Subcutaneous adipose tissue (tissue), 4 donors: ENCODE measurements around the gene CD96. TPM values are rescaled to one million over a fixed set of nuclear protein-coding genes. Genes with fewer than 3 reads are reported as not detected.

Experiments used
- total RNA-seq, 4 donors: library from RNA; depleted of rRNA; stranded (reverse); fragments of >200 nt; gene quantifications; one replicate each; pipeline ENCODE4 v1.1.0, GENCODE V29; 2016
- TF ChIP-seq, protein P1 (sequence below): fragments of 450-650 bp; IDR thresholded peaks from one replicate; pipeline ENCODE4 v1.5.1; 2016; ENCODE audit warnings: low read depth, mild to moderate bottlenecking, control low read depth, antibody characterized with exemption, moderate library complexity

The CD96 gene
- total RNA-seq, 4 donors from 2014 or later: 0.88 to 3.7 (median 2.1) TPM

DNA sequence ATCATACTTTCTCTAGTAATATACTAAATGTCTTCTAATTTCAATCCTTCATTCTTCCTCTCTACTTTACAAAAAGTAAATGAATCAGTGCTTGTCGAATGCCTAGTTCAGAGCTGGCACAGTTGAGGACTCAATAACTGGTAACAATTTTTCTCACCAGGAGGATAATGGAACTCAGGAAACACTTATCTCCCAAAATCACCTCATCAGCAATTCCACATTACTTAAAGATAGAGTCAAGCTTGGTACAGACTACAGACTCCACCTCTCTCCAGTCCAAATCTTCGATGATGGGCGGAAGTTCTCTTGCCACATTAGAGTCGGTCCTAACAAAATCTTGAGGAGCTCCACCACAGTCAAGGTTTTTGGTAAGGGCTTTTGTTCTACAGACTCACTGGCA is 36.9 kb downstream of the CD96 start:
- TF ChIP-seq, protein P1, sequence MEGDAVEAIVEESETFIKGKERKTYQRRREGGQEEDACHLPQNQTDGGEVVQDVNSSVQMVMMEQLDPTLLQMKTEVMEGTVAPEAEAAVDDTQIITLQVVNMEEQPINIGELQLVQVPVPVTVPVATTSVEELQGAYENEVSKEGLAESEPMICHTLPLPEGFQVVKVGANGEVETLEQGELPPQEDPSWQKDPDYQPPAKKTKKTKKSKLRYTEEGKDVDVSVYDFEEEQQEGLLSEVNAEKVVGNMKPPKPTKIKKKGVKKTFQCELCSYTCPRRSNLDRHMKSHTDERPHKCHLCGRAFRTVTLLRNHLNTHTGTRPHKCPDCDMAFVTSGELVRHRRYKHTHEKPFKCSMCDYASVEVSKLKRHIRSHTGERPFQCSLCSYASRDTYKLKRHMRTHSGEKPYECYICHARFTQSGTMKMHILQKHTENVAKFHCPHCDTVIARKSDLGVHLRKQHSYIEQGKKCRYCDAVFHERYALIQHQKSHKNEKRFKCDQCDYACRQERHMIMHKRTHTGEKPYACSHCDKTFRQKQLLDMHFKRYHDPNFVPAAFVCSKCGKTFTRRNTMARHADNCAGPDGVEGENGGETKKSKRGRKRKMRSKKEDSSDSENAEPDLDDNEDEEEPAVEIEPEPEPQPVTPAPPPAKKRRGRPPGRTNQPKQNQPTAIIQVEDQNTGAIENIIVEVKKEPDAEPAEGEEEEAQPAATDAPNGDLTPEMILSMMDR: no peak

DNA sequence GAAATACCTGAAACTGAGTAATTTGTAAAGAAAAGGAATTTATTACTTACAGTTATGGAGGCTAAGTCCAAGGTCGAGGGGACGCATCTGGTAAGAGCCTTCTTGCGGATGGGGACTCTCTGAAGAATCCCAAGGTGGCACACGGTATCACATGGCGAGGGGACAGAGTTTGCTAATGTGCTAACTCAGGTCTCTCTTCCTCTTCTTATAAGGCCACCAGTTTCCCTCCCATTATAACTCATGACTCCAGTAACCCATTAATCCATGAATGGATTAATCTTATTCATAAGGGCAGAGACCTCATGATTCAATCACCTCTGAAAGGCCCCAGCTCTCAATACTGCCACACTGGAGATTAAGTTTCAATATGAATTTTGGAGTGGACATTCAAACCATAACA is 37.5 kb downstream of the CD96 start:
- TF ChIP-seq, protein P1: no peak

DNA sequence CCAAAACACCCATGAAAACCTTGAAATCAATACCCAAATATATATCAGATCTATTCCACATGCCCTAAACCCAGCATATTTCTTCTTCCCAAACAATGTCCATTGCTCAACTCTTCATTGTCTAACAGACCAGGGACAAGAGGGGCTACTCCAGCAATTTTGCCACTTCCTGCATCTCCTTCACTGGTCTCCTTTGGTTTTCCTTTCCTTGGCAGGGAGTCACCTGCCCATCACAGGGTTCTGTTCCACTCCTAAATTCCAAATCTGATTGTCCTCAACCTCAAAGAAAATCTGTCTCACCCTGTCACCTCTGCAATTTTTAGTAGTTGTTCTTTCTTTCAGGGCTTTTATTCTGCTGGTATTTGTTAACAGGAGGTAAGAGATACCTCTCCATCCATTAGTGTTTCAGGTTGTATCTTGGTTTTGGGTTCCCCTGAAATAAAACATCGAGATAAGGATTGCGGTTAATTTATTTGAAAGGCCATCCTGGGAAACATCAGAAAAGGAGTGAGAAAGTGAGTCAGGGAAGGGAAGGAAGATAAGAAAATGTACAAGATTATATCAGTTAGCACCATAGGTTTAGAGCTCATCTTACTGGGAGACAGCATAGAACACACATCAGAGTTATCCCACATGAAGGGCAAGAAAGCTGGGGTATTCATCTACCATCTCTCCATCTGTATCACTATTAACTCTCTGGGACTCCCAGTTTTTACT is 39.6 kb downstream of the CD96 start:
- TF ChIP-seq, protein P1: no peak

DNA sequence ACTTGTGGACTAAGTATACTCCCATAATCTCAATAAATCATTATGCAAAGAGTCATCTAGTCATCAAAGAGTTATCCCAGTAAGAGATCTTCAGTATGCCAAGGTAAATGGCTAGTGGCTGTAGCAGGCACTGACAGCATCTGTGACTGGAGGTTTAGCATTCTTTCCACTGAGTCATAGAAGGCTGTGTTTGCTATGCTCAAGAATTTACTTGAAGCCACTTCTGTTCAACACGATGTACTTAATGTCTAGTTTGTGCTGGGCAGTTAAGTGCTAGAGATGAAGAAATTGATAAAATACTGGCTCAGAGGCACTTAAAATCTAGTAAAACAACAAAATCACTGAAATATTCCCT is 40.1 kb downstream of the CD96 start:
- TF ChIP-seq, protein P1: no peak

DNA sequence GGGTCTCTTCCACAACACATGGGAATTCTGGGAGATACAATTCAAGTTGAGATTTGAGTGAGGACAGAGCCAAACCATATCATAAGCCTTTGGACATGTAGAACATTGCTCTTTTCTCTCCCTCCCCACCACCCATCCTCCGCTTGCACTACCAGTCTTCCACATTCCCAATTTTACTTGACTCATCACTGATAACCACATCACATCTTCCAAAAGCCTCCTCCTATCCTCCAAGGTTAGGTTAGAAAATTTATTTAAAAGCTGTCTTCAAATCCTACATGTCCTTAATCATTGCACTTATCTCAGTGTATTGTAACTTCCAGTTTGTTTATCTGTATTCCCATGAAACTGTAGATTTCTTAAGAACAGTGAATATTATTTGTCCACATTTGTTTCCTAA is 42.7 kb downstream of the CD96 start:
- TF ChIP-seq, protein P1: no peak

DNA sequence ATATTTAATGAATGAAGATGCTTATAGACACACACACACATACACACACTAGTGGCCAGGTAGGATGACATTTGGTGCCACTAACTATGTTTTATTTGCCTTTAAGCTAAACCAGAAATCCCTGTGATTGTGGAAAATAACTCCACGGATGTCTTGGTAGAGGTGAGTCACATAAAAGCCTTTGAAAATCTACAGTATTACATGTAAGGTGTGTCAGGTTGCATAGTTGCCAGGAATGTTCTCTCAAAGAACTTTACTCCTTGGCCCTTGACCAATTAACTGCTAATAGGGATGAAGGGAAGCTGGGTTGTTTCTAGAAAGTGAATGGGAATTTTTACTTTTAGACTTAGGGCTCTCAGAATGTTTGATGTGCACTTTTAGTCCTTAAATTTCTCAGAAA is 43.2 kb downstream of the CD96 start:
- TF ChIP-seq, protein P1: no peak

DNA sequence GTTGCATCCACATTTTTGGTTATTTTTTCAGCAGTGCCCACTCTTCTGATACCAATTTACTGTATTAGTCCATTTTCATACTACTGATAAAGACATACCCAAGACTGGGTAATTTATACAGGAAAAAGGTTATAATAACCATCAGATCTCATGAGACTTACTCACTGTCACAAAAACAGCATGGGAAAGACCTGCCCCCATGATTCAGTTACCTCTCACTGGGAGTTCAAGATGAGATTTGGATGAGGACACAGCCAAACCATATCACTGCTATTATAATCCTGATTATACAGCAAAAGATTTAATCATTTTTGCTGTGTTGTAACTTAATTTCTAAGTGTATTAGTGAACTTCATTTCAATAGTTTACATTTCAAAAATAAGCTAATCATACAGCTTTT is 46.5 kb downstream of the CD96 start:
- TF ChIP-seq, protein P1: no peak
